ENCODE data around the gene BRMS1L. TPM values are rescaled to one million over a fixed set of nuclear protein-coding genes. Genes with fewer than 3 reads are reported as not detected.

BRMS1L gene
- total RNA-seq, 1 experiment from 2014 or later = 4.0 TPM

- in situ Hi-C loops (cut with HindIII; ENCODE audit: low pct_unique_long_range_greater_than_20kb, low sequenced_read_pairs) = no loop called here
- DNase-seq (ENCODE audit: low read depth, low spot score) = no peak
Measured at GRCh38 chr14:35853225-35853624, 27.1 kb downstream of the BRMS1L start.

DNA sequence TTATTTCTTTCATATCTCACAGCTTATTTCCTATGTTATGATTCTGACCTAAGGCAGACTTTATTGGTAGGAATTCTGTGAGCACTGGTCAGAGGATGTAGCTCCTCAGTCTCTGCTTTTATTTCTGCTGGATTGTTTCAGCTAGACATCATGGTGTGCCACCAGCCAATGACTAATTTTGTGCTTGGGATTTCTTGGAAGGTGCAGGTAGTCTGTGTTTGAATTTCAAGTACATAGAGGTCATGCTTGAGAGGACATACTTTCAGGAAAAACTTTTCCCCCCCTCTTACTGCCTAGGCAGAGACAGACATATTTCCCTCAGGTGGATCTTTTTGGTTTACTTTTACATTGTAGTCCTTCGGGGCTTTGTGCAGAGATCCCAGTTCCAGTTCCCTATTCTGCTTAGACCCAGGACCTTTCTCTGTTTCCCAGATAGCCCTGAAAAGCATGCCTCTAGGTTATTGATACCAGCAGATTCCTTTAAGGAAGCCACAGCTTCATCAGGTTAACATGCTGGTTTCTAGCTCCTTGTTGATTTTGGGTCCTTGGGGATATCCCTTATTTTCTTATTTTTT is 28.6 kb downstream of the BRMS1L start:
- DNase-seq (ENCODE audit: low read depth, low spot score) = no peak
- in situ Hi-C loops (cut with HindIII; ENCODE audit: low pct_unique_long_range_greater_than_20kb, low sequenced_read_pairs) = no loop called here

DNA sequence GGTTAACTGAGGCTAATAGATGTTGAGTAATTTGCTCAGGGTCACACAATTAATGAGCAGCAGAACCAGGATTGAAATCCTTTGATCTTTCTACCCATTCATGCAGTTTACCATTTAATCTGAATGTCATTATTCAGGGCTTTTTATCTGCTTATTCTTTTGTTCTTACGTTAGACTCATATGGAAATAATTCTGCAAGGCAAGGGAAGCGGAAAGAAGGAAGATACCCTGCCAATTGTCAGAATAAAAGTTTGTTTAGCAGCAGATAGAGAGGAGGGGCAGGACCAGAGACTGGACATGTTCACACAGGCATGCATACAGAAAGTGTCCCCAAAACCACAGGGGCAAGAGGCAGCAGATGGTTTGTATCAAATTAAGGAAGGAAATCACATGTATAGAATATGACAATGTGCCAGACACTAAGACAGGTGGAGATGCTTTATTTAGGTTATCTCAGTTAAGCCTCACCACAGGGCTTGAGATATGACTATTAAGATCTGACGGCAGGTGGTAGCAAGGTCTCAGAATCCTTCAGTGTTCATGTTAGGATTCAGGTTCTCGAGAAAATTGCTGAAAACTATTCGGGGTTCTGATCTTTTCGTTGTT is 29.8 kb downstream of the BRMS1L start:
- no peak for DNase-seq (ENCODE audit: low read depth, low spot score)
- in situ Hi-C loops (cut with HindIII; ENCODE audit: low pct_unique_long_range_greater_than_20kb, low sequenced_read_pairs) = no loop called here

DNA sequence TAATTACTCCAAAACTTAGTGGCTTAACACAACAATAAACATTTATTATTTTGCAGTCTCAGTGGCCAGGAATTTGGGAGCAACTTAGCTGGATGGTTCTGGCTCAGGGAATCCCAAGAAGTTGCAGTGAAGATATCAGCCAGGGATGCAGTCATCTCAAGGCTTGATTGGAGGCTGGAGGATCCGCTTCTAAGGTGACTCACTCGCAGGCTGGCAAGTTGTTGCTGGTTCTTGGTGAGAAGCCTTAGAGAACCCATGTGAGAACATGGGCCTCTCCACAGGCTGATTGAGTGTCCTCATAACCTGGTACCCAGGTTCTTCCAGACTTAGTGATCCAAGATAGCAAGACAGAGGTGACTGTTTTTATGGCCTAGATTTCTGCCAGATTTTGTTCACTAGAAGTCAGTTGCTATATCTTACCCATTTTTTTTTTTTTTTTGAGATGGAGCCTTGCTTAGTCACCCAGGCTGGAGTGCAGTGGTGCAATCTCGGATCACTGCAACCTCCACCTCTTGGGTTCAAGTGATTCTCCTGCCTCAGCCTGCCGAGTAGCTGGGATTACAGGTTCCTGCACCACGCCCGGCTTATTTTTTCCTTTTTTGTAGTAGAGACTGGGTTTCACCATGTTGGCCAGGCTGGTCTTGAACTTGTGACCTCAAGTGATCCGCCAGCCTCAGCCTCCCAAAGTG is 32.5 kb downstream of the BRMS1L start:
- DNase-seq (ENCODE audit: low read depth, low spot score) = no peak
- in situ Hi-C loops (cut with HindIII; ENCODE audit: low pct_unique_long_range_greater_than_20kb, low sequenced_read_pairs) = no loop called here

- no peak for DNase-seq (ENCODE audit: low read depth, low spot score)
- in situ Hi-C loops (cut with HindIII; ENCODE audit: low pct_unique_long_range_greater_than_20kb, low sequenced_read_pairs) = no loop called here
Measured at GRCh38 chr14:35861204-35861868, 35.2 kb downstream of the BRMS1L start.

- in situ Hi-C loops (cut with HindIII; ENCODE audit: low pct_unique_long_range_greater_than_20kb, low sequenced_read_pairs) = no loop called here
- no peak for DNase-seq (ENCODE audit: low read depth, low spot score)
Measured at GRCh38 chr14:35865611-35866324, 39.6 kb downstream of the BRMS1L start.

DNA sequence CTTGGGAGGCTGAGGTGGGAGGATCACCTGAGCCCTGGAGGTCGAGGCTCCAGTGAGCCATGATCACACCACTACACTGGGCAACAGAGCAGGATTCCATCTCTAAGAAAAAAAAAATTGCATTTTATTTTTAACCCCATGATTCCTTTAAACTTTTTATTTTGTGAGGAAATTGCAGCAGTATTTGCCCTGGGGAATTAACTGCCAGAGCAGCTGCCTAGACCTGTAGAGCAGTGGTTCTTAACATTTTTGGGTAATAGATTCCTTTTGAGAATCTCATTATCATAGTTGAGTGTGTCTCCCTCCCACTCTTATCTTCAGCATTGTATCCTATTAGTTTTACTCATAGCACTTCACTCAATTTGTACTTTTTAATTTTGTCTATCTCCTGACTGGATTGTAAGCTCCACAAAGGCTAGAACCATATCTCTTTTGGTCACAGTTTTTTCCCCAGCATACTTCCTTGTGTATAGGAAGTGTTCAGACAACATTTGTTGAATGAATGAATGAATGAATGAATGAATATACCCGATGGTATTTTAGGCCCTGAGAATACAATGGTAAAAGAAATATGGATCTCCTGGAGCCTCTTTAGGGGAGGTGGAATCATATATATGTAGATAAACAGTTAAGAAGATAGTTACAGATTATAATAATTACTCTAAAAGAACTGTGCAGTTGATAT is 40.6 kb downstream of the BRMS1L start:
- in situ Hi-C loops (cut with HindIII; ENCODE audit: low pct_unique_long_range_greater_than_20kb, low sequenced_read_pairs) = no loop called here
- DNase-seq (ENCODE audit: low read depth, low spot score) = no peak

DNA sequence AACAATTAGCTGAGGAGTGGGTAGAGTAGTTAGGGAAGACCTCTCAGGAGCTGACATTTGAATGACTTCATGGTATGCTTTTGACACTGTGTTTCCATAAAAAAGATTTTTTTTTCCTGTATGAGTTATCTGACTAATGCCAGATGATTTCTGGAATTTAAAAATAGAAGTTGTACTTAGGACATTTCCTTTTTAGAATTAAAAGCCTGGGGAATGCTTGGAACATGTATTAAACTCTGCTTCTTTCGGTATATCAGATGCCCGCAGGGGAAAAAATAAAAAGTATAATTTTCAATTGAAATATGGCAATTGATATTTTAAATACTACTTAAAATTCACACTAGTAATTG is 41.1 kb downstream of the BRMS1L start:
- in situ Hi-C loops (cut with HindIII; ENCODE audit: low pct_unique_long_range_greater_than_20kb, low sequenced_read_pairs) = no loop called here
- no peak for DNase-seq (ENCODE audit: low read depth, low spot score)

GRCh38 chr14:35875296-35875695 is 49.2 kb downstream of the BRMS1L start:
- in situ Hi-C loops (cut with HindIII; ENCODE audit: low pct_unique_long_range_greater_than_20kb, low sequenced_read_pairs) = no loop called here
- DNase-seq (ENCODE audit: low read depth, low spot score) = no peak

DNA sequence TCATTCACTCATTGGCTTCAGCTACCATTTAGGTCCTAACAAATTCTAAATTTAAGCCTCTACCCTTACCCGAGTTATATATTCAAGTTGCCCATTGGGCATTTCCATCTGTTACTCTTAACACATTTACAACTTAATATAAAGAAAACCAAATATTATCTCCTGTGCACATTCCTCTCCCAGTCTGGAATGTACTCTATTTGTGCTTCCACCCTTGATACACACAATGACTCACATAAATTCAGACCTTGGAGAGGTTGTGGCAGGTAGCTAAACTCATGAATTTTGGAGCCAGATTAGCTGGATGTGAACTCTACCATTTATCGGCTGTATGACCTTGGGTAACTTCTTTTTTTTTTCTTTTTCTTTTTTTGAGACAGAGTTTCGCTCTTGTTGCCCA is 51.1 kb downstream of the BRMS1L start:
- in situ Hi-C loops (cut with HindIII; ENCODE audit: low pct_unique_long_range_greater_than_20kb, low sequenced_read_pairs) = no loop called here
- no peak for DNase-seq (ENCODE audit: low read depth, low spot score)

GRCh38 chr14:35878272-35879150 is 52.4 kb downstream of the BRMS1L start:
- in situ Hi-C loops (cut with HindIII; ENCODE audit: low pct_unique_long_range_greater_than_20kb, low sequenced_read_pairs) = no loop called here
- DNase-seq (ENCODE audit: low read depth, low spot score) = peak; percentile 73

- in situ Hi-C loops (cut with HindIII; ENCODE audit: low pct_unique_long_range_greater_than_20kb, low sequenced_read_pairs) = no loop called here
- DNase-seq (ENCODE audit: low read depth, low spot score) = no peak
Measured at GRCh38 chr14:35879151-35879648, 53.1 kb downstream of the BRMS1L start.

DNA sequence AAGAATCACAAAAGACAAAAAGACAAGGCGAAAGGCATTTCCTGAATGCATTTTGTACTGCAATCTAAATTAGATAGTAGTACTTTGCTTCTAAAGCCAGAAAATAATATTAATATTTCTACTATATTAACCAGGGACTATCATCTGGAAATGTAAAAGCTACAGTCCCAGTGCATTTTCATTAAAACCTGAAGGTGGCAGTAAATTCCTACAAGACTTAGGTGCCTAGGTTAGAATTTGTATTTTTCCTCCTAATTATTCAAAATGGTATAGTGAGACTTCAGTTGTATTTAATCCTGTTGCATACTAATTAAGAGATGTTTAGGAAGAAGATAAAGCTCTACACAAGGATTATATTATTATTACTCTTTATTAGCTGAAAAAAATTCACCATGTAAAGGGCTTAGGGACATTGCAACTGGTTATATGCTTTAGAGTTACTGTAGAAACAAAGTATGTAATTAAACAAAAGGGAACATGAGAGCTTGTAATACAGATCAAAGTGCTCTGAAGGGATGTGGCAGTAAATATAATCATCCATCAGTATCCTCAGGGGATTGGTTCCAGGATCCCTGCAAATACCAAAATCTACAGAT is 53.6 kb downstream of the BRMS1L start:
- in situ Hi-C loops (cut with HindIII; ENCODE audit: low pct_unique_long_range_greater_than_20kb, low sequenced_read_pairs) = no loop called here
- DNase-seq (ENCODE audit: low read depth, low spot score) = peak; percentile 42

DNA sequence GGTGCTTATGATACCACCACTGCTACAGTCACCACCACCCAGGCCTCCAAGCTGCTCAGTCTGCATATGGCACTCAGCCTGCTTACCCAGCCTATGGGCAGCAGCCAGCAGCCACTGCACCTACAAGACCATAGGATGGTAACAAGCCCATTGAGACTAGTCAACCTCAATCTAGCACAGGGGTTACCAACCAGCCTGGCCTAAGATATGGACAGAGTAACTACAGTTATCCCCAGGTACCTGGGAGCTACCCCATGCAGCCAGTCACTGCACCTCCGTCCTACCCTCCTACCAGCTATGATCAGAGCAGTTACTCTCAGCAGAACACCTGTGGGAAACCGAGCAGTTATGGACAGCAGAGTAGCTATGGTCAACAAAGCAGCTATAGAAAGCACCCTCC is 55.1 kb downstream of the BRMS1L start:
- no peak for DNase-seq (ENCODE audit: low read depth, low spot score)
- in situ Hi-C loops (cut with HindIII; ENCODE audit: low pct_unique_long_range_greater_than_20kb, low sequenced_read_pairs) = no loop called here

GRCh38 chr14:35883677-35884293 is 57.6 kb downstream of the BRMS1L start:
- DNase-seq (ENCODE audit: low read depth, low spot score) = peak; percentile 57
- in situ Hi-C loops (cut with HindIII; ENCODE audit: low pct_unique_long_range_greater_than_20kb, low sequenced_read_pairs) = no loop called here

GRCh38 chr14:35890308-35890707 is 64.2 kb downstream of the BRMS1L start:
- no peak for DNase-seq (ENCODE audit: low read depth, low spot score)
- in situ Hi-C loops (cut with HindIII; ENCODE audit: low pct_unique_long_range_greater_than_20kb, low sequenced_read_pairs) = no loop called here

Measured in SK-MEL-5 (cell line).